KMS-11 (cell line): ENCODE measurements around the gene SMC1B.

ENCODE experiments used
- H2AFZ ChIP-seq: fragments of 200-600 bp; sonication (generic); 2 replicates; pipeline ENCODE4 v1.6.1; 2016; ENCODE audit warnings: antibody characterized with exemption, mixed run types, low read depth
- H3K27ac ChIP-seq: fragments of 200-600 bp; sonication (generic); 2 replicates; pipeline ENCODE4 v1.6.1; 2016; ENCODE audit warnings: mild to moderate bottlenecking, mixed run types
- H3K27me3 ChIP-seq: fragments of 200-600 bp; sonication (generic); 2 replicates; pipeline ENCODE4 v1.6.1; 2017; ENCODE audit warnings: mild to moderate bottlenecking, low read depth, mixed run types, moderate library complexity; ENCODE audit not compliant: insufficient read depth
- H3K36me3 ChIP-seq: fragments of 200-600 bp; sonication (generic); 2 replicates; pipeline ENCODE4 v1.6.1; 2017; ENCODE audit warnings: mild to moderate bottlenecking, mixed run types; ENCODE audit not compliant: insufficient read depth
- H3K4me1 ChIP-seq: fragments of 200-600 bp; sonication (generic); 2 replicates; pipeline ENCODE4 v1.6.1; 2016; ENCODE audit warnings: mild to moderate bottlenecking, low read depth, mixed run types; ENCODE audit not compliant: poor library complexity, severe bottlenecking
- H3K4me2 ChIP-seq: fragments of 200-600 bp; sonication (generic); 2 replicates; pipeline ENCODE4 v1.7.0; 2016; ENCODE audit warnings: mild to moderate bottlenecking, mixed run types
- H3K4me3 ChIP-seq: fragments of 200-600 bp; sonication (generic); IDR thresholded peaks from 2 replicates; pipeline ENCODE4 v1.6.1; 2017; ENCODE audit warnings: low read depth, low read length, mixed read lengths; ENCODE audit not compliant: insufficient read depth
- H3K79me2 ChIP-seq: fragments of 200-600 bp; sonication (generic); 2 replicates; pipeline ENCODE4 v1.6.1; 2016; ENCODE audit warnings: low read depth, mixed run types; ENCODE audit not compliant: insufficient read depth
- H3K9ac ChIP-seq: fragments of 200-600 bp; sonication (generic); 2 replicates; pipeline ENCODE4 v1.6.1; 2016; ENCODE audit warnings: mild to moderate bottlenecking, mixed run types
- H4K20me1 ChIP-seq: fragments of 200-600 bp; sonication (generic); 2 replicates; pipeline ENCODE4 v1.6.1; 2016; ENCODE audit warnings: mild to moderate bottlenecking, mixed run types; ENCODE audit not compliant: insufficient read depth
- TF ChIP-seq, protein P1 (sequence below): fragments of 200-600 bp; sonication (generic); conservative IDR thresholded peaks from 2 replicates; pipeline ENCODE4 v1.6.1; 2017; ENCODE audit warnings: low read depth, mild to moderate bottlenecking, antibody characterized with exemption, low read length, moderate library complexity, mixed read lengths

Gene SMC1B

DNA sequence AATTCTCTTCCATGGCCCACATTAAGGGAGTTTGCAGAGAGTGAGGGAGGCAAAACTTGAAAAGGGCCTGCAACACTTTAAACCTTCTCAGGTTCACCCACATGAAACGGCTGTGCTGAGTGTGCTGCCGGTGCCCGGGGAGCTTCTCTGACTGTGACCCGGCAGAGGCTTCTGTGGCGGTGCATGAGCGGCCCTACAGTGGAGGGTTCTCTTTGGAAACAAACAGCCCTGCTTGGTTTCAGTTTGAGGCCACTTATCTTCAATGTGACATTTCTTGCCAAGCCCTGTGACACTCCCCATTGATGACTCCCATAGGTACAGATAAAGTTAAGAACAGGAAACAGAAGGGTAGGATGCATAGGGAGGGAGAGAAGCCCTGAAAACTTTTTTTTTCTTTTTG, 71.9 kb downstream of the SMC1B start:
- Histone ChIP-seq H3K27me3 (no peaks in the 10 kb centered on the region), H3K4me3 (no peak overlapping the region), H3K9ac (no peak overlapping the region), H3K4me2 (no peak overlapping the region), H3K79me2 (no peaks in the 10 kb centered on the region), H3K4me1 (no peaks in the 10 kb centered on the region), H3K36me3 (no peaks in the 10 kb centered on the region), H3K27ac (no peak overlapping the region), H4K20me1 (no peaks in the 10 kb centered on the region), H2AFZ (no peak overlapping the region)
- TF ChIP-seq, protein P1, sequence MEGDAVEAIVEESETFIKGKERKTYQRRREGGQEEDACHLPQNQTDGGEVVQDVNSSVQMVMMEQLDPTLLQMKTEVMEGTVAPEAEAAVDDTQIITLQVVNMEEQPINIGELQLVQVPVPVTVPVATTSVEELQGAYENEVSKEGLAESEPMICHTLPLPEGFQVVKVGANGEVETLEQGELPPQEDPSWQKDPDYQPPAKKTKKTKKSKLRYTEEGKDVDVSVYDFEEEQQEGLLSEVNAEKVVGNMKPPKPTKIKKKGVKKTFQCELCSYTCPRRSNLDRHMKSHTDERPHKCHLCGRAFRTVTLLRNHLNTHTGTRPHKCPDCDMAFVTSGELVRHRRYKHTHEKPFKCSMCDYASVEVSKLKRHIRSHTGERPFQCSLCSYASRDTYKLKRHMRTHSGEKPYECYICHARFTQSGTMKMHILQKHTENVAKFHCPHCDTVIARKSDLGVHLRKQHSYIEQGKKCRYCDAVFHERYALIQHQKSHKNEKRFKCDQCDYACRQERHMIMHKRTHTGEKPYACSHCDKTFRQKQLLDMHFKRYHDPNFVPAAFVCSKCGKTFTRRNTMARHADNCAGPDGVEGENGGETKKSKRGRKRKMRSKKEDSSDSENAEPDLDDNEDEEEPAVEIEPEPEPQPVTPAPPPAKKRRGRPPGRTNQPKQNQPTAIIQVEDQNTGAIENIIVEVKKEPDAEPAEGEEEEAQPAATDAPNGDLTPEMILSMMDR, result no peak

- H3K9ac ChIP-seq, result no peak overlapping the region
- H3K27me3 ChIP-seq, result no peaks in the 10 kb centered on the region
- no peaks in the 10 kb centered on the region for H3K36me3 ChIP-seq
- H3K4me1 ChIP-seq, result no peaks in the 10 kb centered on the region
- no peak overlapping the region for H3K27ac ChIP-seq
- no peak overlapping the region for H2AFZ ChIP-seq
- TF ChIP-seq, protein P1, result no peak
- H3K79me2 ChIP-seq, result no peaks in the 10 kb centered on the region
- H3K4me2 ChIP-seq, result no peak overlapping the region
- H3K4me3 ChIP-seq, result no peak overlapping the region
- H4K20me1 ChIP-seq, result no peaks in the 10 kb centered on the region
Measured at GRCh38 chr22:45340323-45340722, 73.1 kb downstream of the SMC1B start.

GRCh38 chr22:45338795-45339194, 74.6 kb downstream of the SMC1B start:
- Histone ChIP-seq H3K27ac (no peak overlapping the region), H2AFZ (no peak overlapping the region), H3K36me3 (no peaks in the 10 kb centered on the region), H3K9ac (no peak overlapping the region), H3K4me3 (no peak overlapping the region), H3K79me2 (no peaks in the 10 kb centered on the region), H4K20me1 (no peaks in the 10 kb centered on the region), H3K27me3 (no peaks in the 10 kb centered on the region), H3K4me1 (peaks cover 7% of the 10 kb centered on the region), H3K4me2 (no peak overlapping the region)
- TF ChIP-seq, protein P1, result no peak

- H3K36me3 ChIP-seq, result no peaks in the 10 kb centered on the region
- no peak overlapping the region for H3K27ac ChIP-seq
- no peak overlapping the region for H3K4me3 ChIP-seq
- TF ChIP-seq, protein P1, result no peak
- H2AFZ ChIP-seq, result no peak overlapping the region
- H3K27me3 ChIP-seq, result no peaks in the 10 kb centered on the region
- no peaks in the 10 kb centered on the region for H3K79me2 ChIP-seq
- peaks cover 7% of the 10 kb centered on the region for H3K4me1 ChIP-seq
- H3K4me2 ChIP-seq, result no peak overlapping the region
- H3K9ac ChIP-seq, result no peak overlapping the region
- no peaks in the 10 kb centered on the region for H4K20me1 ChIP-seq
Measured at GRCh38 chr22:45337536-45337935, 75.9 kb downstream of the SMC1B start.
